HepG2 (cell line): Measurements from ENCODE around the gene BCL11B. TPM values are rescaled to one million over a fixed set of nuclear protein-coding genes. Genes with fewer than 3 reads are reported as not detected.

Experiments
- ATAC-seq: fragments of 200-7000 bp; cut with Tn5 transposase; 3 replicates; pipeline ENCODE4 v1.9.1; 2020; ENCODE audit warnings: mild to moderate bottlenecking, moderate library complexity
- BruUV-seq: library from RNA; stranded (reverse); fragments of 400-500 nt; replicated peaks from 2 replicates; lab custom pipeline; 2021; lab: Mats Ljungman, UMichigan
- CTCF ChIA-PET: fragments of 300-600 bp; formaldehyde crosslinking; extraction: SDS; loops from one replicate; lab custom pipeline; 2021; ENCODE audit warnings: low total read pairs, inconsistent platforms, low intra/inter-chr PET ratio; lab: Yijun Ruan, JAX
- POLR2A ChIA-PET: fragments of 350-600 bp; sonication (Branson Sonifier 250); formaldehyde crosslinking; loops from one replicate; lab custom pipeline; 2020; ENCODE audit warnings: antibody characterized with exemption, inconsistent platforms; lab: Yijun Ruan, JAX
- DNase-seq: peaks from one replicate; pipeline ENCODE4 v3.0.0-alpha.2; 2015; ENCODE audit warnings: low spot score
- FAIRE-seq: peaks from 3 replicates; lab custom pipeline; 2011; peaks lifted over from hg19 to GRCh38; lab: Jason Lieb, UNC
- H2AFZ ChIP-seq: one replicate; pipeline ENCODE4 v1.6.1; 2011; ENCODE audit warnings: low read length, inconsistent platforms
- H3K27ac ChIP-seq: fragments of 300-600 bp; 3 replicates; pipeline ENCODE4 v1.8.0; 2011; ENCODE audit warnings: mixed run types, mild to moderate bottlenecking, mixed read lengths, low read length, inconsistent platforms; ENCODE audit not compliant: insufficient read depth; ENCODE audit errors: extremely low read length
- H3K27me3 ChIP-seq, 2 experiments: fragments of 200-600 bp in 1 of 2; 2 replicates in 1 of 2; 3 replicates in 1 of 2; pipeline versions ENCODE4 v1.6.0 to v1.8.0; 2011; ENCODE audit warnings: low read length in 2 of 2, mild to moderate bottlenecking in 2 of 2, moderate library complexity in 2 of 2, inconsistent platforms in 1 of 2; ENCODE audit not compliant: insufficient read depth in 2 of 2, control insufficient read depth in 1 of 2
- H3K36me3 ChIP-seq, 2 experiments: fragments of 200-600 bp in 1 of 2; replicated peaks in 1 of 2; 2 replicates in 1 of 2; 3 replicates in 1 of 2; pipeline versions ENCODE4 v1.5.1 to v1.8.0; 2011; ENCODE audit warnings: low read length in 2 of 2, inconsistent platforms in 1 of 2; ENCODE audit not compliant: insufficient read depth in 2 of 2, control insufficient read depth in 1 of 2
- H3K4me1 ChIP-seq: 2 replicates; pipeline ENCODE4 v1.5.1; 2012; ENCODE audit warnings: low read length, inconsistent platforms; ENCODE audit not compliant: insufficient read depth
- H3K4me2 ChIP-seq: 2 replicates; pipeline ENCODE4 v1.6.0; 2011; ENCODE audit warnings: low read depth, low read length, inconsistent platforms
- H3K4me3 ChIP-seq, 3 experiments: fragments of 200-600 bp in 1 of 3; sonication (generic), shearing (Covaris generic) in 1 of 3; replicated peaks in 1 of 3; 2 replicates each; pipeline ENCODE4 v1.5.1; 2011 to 2016; ENCODE audit warnings: low read length in 3 of 3, inconsistent platforms in 2 of 3, low read depth in 2 of 3, mild to moderate bottlenecking in 2 of 3, control low read depth in 1 of 3, mixed read lengths in 1 of 3; ENCODE audit not compliant: insufficient read depth in 1 of 3
- H3K79me2 ChIP-seq: one replicate; pipeline ENCODE4 v1.6.1; 2011; ENCODE audit warnings: low read length, inconsistent platforms; ENCODE audit not compliant: insufficient read depth
- H3K9ac ChIP-seq: 2 replicates; pipeline ENCODE4 v1.6.0; 2011; ENCODE audit warnings: mild to moderate bottlenecking, low read depth, low read length, inconsistent platforms; ENCODE audit not compliant: insufficient read depth
- H3K9me3 ChIP-seq: 2 replicates; pipeline ENCODE4 v1.5.1; 2012; ENCODE audit warnings: mild to moderate bottlenecking, low read length
- H4K20me1 ChIP-seq: 2 replicates; pipeline ENCODE4 v1.6.0; 2011; ENCODE audit warnings: inconsistent platforms, mild to moderate bottlenecking, low read length, moderate library complexity; ENCODE audit not compliant: insufficient read depth
- ATRX ChIP-seq: sonication (generic); formaldehyde crosslinking; IDR thresholded peaks from 2 replicates; pipeline ENCODE4 v1.4.0; 2020; ENCODE audit warnings: missing genetic modification reagents, borderline replicate concordance
- EZH2 ChIP-seq: conservative IDR thresholded peaks from 2 replicates; pipeline ENCODE4 v1.6.1; 2012; ENCODE audit warnings: mild to moderate bottlenecking, low read depth, low read length, moderate library complexity
- NFE2L1 ChIP-seq: sonication (generic); formaldehyde crosslinking; IDR thresholded peaks from 2 replicates; pipeline ENCODE4 v1.4.0; 2020; ENCODE audit warnings: missing genetic modification reagents, mild to moderate bottlenecking, borderline replicate concordance
- NFE2L2 ChIP-seq: fragments of 150-350 bp; IDR thresholded peaks from 2 replicates; pipeline ENCODE4 v1.6.1; 2014; ENCODE audit warnings: low read length
- RBM22 ChIP-seq: fragments of 200-400 bp; formaldehyde crosslinking; optimal IDR thresholded peaks from 2 replicates; pipeline ENCODE3; 2017; ENCODE audit warnings: mild to moderate bottlenecking, low read length, moderate library complexity
- TAF15 ChIP-seq: fragments of 200-400 bp; formaldehyde crosslinking; IDR thresholded peaks from one replicate; pipeline ENCODE4 v1.6.1; 2018; ENCODE audit warnings: mild to moderate bottlenecking, low read depth, low read length; ENCODE audit not compliant: poor library complexity, severe bottlenecking
- ZBTB7A ChIP-seq: sonication (generic); formaldehyde crosslinking; IDR thresholded peaks from 2 replicates; pipeline ENCODE4 v1.8.0; 2022; ENCODE audit warnings: mild to moderate bottlenecking, missing genetic modification reagents
- ZEB1 ChIP-seq: IDR thresholded peaks from 2 replicates; pipeline ENCODE4 v1.6.1; 2012; ENCODE audit warnings: mild to moderate bottlenecking, low read depth, inconsistent platforms; ENCODE audit not compliant: insufficient replicate concordance
- ZNF260 ChIP-seq: sonication (generic); formaldehyde crosslinking; IDR thresholded peaks from 2 replicates; pipeline ENCODE4 v1.4.0; 2020; ENCODE audit warnings: missing genetic modification reagents, low read depth, mild to moderate bottlenecking, borderline replicate concordance
- ZNF616 ChIP-seq: sonication (generic); formaldehyde crosslinking; IDR thresholded peaks from 2 replicates; pipeline ENCODE4 v1.5.0; 2020; ENCODE audit warnings: low read depth, mild to moderate bottlenecking, missing genetic modification reagents
- ZNF768 ChIP-seq: sonication (generic); formaldehyde crosslinking; IDR thresholded peaks from 2 replicates; pipeline ENCODE4 v1.4.0; 2020; ENCODE audit warnings: missing genetic modification reagents
- WGBS: methylation state at CpG from one replicate; pipeline ENCODE4 v1.1.6; 2017; ENCODE audit warnings: low lambda C conversion rate; 5-methylcytosine and 5-hydroxymethylcytosine counted together
- in situ Hi-C: cut with HindIII; loops from 2 replicates; pipeline ENCODE4 v1.10.0; 2017; ENCODE audit warnings: low pct_unique_long_range_greater_than_20kb; ENCODE audit not compliant: extremely low pct_ligation_motif_present
- intact Hi-C: fragments of 100-400 bp; cut with micrococcal nuclease; formaldehyde crosslinking; loops from one replicate; pipeline ENCODE4 v1.10.0; 2022; ENCODE audit not compliant: unreplicated experiment
- polyA plus RNA-seq, 8 experiments: library from polyadenylated mRNA; depleted of rRNA in 3 of 8; stranded (reverse) in 7 of 8; unstranded in 1 of 8; fragments of >200 nt; fragmentation: Illumina TruSeq in 4 of 8; extraction: Trizol in 4 of 8; gene quantifications; 2 replicates each; pipeline versions ENCODE4 v1.2.1 to v1.2.3, GENCODE V29; 2011 to 2016; ENCODE audit warnings: low read depth in 4 of 8, missing spikeins in 1 of 8, mixed read lengths in 1 of 8; ENCODE audit not compliant: insufficient read depth in 1 of 8
- total RNA-seq, 5 experiments: library from RNA; depleted of rRNA; stranded (reverse); fragments of >200 nt; fragmentation: Illumina TruSeq; extraction: Trizol; gene quantifications; 2 replicates each; pipeline ENCODE4 v1.2.3, GENCODE V29; 2016; ENCODE audit warnings: low read depth in 1 of 5

The BCL11B gene
- total and polyA plus RNA-seq, 2 of the 13 experiments (the other 11 are each of a cell fraction or from before 2014, with no cell fraction given) = not detected

DNA sequence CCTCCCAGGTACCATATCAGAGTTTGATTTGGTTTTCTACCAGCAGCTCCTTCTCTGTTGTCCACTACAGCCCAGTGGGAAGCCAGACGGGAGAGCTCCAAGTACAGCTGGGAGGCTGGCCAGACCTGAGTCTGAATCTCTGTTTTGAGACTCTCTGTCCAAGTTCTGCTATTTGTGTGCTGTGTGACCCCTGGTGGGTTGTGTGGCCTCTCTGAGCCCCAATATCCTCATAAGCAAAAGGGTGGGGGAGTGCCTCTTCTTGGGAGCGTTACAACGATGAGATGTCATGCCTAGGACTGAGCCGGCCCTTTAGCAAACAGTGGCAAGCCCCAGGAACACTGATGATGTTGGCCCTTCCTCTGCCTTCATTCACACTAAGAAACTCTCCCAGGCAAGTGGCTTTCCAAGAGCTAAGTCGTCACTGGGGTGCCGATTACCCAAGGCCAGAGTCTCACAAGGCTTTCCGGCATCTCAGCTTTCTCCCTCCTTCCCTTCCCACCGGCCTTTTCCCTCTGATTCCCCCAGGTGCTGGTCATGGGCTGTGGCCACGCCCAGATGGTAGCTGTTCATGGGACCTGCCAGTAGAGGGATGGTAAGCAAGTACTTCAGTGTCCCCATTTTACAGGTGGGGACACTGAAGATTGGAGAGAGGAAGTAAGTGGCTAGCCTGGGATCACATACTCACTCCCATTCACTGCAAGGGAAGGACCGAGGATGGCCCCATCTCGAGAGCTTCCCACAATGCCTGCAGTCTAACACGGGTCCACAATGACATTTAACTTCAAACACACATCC lies 47.7 kb downstream of the BCL11B start:
- Histone ChIP-seq H3K4me2 (no peak overlapping the region), H3K79me2 (no peaks in the 10 kb centered on the region), H3K9me3 (no peaks in the 10 kb centered on the region), H2AFZ (no peak overlapping the region), H3K27ac (no peak overlapping the region), H3K4me3 (no peak overlapping the region), H3K9ac (no peak overlapping the region), H3K27me3 (peaks cover 0 to 25% of the 10 kb centered on the region in 2 experiments; a peak in 3 of 5 replicates), H3K36me3 (no peaks in the 10 kb centered on the region)
- ChIA-PET POLR2A (no interaction called here), CTCF (no interaction called here)
- FAIRE-seq = no peak
- intact Hi-C loops = no loop called here
- no TSS peak for BruUV-seq
- peak; percentile 50; the same call in 2 of the 3 replicates for ATAC-seq
- WGBS = 5% methylated on average over 8 of the region's 12 CpGs
- TF ChIP-seq NFE2L2 (no peak), ZNF768 (CRISPR knock-in tag) (peak; percentile 52; the same call in 1 of the 2 replicates)
- TF ChIP-seq, all 625 proteins: peak for 1
- H4K20me1 ChIP-seq = no peaks in the 10 kb centered on the region
- no peaks in the 10 kb centered on the region for H3K4me1 ChIP-seq
- no peak for DNase-seq
- in situ Hi-C loops = no loop called here

GRCh38 chr14:99221445-99221844 lies 50.6 kb downstream of the BCL11B start:
- ATAC-seq (no peak), FAIRE-seq (no peak), DNase-seq (no peak)
- Histone ChIP-seq H4K20me1 (no peaks in the 10 kb centered on the region), H3K27me3 (peaks cover 0 to 25% of the 10 kb centered on the region in 2 experiments; a peak in 3 of 5 replicates), H3K4me3 (no peak overlapping the region), H2AFZ (no peak overlapping the region), H3K79me2 (no peaks in the 10 kb centered on the region), H3K27ac (no peak overlapping the region), H3K4me2 (no peak overlapping the region), H3K4me1 (no peaks in the 10 kb centered on the region), H3K36me3 (no peaks in the 10 kb centered on the region), H3K9ac (no peak overlapping the region), H3K9me3 (no peaks in the 10 kb centered on the region)
- in situ Hi-C loops = no loop called here
- BruUV-seq = no TSS peak
- ChIA-PET CTCF (no interaction called here), POLR2A (no interaction called here)
- TF ChIP-seq ZNF260 (CRISPR knock-in tag) (no peak), RBM22 (no peak), EZH2 (no peak), ZBTB7A (CRISPR knock-in tag) (no peak), ZNF616 (no peak), ZEB1 (no peak), ATRX (CRISPR knock-in tag) (no peak), TAF15 (no peak), NFE2L1 (CRISPR knock-in tag) (no peak)
- intact Hi-C loops = no loop called here
- 60% methylated on average over 7 of the region's 13 CpGs for WGBS
